RCC 7860 (cell line): ENCODE results near the gene PRDM16.

Experiments
- DNase-seq: peaks from one replicate; pipeline ENCODE4 v3.0.0-alpha.2; 2015; ENCODE audit warnings: low spot score
- FAIRE-seq: peaks from 2 replicates; lab custom pipeline; 2012; peaks lifted over from hg19 to GRCh38; lab: Jason Lieb, UNC

The PRDM16 gene

DNA sequence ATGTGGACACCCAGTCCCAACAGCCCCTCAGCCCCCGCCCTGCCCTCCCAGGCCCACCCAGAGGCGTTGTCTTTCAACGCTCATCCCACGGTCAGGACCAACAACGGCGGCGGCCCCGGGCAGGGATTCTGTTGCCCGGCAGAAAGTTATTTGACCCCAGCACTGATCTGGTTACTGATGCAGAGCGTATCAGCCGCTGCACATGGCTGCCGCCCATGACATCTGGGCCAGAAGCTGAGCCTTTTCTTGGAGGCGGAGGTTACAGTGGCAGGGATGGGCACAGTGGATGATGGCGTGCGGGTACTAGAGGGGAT, 258.3 kb downstream of the PRDM16 start:
- no peak for DNase-seq
- no peak for FAIRE-seq

DNA sequence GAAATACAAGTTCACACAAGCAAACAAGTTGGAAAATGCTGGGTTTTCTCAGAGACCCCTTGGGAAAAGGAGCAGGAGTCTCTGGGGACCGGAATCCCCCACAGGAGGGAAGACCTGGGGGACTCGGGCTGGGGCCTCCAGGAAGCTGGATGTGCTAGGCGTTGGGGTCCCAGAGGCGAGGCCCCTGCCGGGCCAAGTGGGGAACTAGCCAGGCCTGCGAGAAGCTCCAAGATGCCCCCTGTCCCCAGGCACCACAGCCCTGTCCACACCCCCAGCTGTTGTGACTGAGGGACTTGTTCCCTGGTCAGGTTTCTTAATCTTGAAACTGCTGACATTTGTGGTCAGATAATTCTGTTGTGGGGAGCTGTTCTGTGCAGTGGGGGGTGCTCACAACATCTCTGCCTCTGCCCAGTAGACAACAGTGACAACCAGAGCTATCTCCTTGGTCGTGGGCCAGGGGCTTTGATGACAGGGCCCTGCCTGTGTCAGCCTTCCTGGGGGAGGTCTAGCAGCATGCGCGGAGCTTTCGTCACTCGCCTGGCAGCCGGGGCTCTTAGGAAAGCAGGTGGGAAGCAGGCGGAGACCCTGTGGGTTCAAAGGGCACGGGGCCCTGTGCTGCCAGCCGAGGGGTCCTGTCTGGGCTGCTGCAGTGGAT, 259.1 kb downstream of the PRDM16 start:
- FAIRE-seq = no peak
- DNase-seq = no peak

DNA sequence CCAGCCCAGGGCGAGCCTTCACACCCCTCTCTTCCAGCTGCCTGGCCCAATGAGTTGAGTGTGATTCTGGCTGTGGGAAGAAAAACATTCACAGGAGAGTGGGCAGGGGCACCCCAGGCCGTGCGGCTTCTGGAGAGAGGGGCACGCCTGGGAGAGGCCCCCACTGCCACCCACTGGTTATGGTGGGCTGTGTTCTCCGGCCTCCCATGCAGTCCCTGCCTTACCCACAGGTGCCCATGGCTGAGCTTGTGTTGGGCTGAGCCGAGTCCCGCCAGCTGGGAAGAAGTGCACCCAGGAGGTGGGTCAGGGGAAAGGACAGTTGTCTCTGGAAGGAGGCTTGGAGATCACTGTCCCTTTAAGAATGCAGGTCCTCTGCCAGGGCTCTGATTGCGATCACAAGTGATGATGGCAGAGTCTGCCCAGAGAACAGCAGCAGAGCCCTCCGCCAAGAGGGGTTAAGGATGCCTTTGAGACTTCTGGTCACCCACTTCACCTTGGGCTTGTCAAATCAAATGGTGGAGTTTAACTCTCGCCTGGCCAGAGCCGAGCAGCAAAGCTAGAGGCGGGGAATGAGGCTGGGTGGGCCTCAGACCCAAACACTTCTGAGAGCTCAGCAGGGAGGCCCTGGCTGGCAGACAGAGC, 260.8 kb downstream of the PRDM16 start:
- DNase-seq (no peak), FAIRE-seq (no peak)

DNA sequence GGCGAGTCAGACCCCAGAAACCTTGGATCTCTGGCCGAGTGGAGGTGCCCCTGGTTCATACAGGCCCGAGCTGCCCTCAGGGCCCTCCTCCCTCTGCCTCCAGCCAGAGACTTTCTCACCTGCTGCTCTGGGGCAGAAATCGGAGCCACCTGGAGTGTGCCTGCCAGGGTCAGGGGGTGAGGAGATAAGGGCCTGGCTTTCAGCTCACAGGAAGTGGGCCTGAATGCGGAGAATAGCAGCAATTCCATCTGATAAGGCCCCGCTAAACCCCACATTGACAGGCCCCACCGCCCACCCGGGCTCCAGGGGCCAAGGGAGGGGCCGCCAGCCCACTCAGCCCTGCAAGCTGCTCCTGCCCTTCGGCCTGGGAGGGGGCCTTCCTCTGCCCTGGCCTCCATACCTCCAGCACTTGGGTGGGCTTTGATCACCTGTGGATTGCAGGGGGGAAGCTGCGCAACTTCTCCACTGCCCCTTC, 261.8 kb downstream of the PRDM16 start:
- DNase-seq (no peak), FAIRE-seq (no peak)

DNA sequence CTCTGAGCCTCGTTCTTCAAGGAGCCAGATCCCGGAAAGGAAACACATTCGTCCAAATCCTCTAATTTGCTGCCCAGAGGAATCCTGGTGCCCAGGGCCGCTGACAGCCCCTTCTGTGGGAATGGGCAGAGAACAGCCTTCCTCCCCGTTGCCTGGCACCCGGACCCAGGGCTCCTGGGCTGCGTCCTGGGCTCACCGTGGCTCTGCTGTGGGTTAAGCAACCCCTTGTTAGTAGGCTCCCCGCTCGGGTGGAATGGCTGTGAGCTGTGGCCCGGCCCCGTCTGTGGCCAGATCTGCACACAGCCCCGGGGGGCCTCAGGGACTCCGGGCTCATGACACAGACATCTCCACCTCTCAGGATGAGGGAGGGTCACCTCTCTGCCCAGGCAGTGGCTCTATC, 262.6 kb downstream of the PRDM16 start:
- DNase-seq (no peak), FAIRE-seq (no peak)

DNA sequence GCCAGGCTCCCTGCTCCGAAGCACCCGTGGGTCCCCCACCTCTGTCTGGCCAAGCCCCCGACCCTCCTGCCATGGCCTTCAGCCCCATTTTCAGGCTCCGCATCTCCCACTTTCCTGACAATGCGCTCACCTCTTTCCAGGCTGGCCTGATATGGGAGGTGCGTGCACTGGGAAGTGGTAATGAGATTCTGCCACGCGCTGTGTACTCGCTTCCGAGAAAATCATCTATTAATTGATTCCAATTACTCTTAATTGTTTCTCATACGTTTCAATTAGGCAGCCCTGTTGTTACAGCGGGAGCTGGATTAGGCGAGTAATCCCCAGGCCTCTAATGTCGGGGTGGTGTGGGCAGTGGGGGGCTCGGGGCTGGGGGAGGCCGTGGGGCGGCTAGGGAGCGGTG, 263.0 kb downstream of the PRDM16 start:
- DNase-seq = no peak
- FAIRE-seq = no peak

DNA sequence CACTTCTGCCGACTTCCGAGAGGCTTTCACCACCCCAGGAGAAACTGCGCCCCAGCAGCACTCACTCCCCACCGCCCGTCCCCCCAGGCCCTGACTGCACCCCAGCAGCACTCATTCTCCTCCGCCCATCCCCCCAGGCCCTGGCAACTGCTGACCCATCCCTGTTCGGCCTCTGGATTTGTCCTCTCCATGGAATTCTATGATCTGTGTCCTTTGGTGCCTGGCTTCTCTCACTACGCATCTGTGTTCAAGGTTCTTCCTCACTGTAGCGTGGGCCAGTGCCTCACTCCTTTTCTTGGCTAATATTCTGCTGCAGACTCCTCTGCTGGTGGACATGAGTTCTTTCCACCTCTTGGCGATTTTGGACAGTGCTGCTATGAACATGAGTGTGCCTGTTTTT, 263.7 kb downstream of the PRDM16 start:
- FAIRE-seq = no peak
- DNase-seq = no peak

DNA sequence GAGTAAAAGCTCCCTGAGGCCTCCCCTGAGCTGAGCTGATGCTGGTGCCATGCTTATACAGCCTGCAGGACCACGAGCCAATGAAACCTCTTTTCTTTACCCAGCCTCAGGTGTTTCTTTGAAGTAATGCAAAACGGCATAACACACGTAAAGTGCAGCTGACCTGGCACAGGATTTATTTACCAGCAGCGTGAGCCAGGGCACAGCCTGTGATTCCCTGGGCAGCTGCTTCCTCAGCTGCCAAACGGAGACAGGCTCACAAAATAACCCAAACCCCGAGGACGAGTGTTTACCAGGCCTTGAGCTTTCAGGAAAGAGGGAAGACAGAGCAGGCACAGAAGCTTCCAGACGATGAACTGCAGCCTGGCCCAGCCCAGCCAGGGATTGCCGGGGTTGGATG, 264.9 kb downstream of the PRDM16 start:
- DNase-seq (no peak), FAIRE-seq (no peak)

DNA sequence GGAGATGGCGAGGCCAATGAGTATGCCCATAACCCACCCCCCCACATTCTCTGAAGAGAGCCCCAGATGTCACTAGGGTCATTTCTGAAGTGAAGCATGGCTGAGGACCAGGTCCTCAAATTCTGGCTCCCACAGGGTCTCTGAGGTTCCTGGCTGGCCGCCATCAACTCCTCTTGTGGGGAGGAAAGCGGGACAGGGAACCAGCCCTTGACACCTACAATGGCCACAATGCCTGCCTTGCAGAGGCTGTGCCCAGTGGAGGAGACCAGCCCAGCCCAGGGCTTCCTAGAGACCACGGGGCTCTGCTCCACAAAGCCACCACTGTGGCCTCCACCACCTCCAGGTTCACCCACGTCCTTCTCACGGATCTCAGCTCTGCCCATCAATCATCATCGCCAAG, 265.4 kb downstream of the PRDM16 start:
- DNase-seq (no peak), FAIRE-seq (no peak)

DNA sequence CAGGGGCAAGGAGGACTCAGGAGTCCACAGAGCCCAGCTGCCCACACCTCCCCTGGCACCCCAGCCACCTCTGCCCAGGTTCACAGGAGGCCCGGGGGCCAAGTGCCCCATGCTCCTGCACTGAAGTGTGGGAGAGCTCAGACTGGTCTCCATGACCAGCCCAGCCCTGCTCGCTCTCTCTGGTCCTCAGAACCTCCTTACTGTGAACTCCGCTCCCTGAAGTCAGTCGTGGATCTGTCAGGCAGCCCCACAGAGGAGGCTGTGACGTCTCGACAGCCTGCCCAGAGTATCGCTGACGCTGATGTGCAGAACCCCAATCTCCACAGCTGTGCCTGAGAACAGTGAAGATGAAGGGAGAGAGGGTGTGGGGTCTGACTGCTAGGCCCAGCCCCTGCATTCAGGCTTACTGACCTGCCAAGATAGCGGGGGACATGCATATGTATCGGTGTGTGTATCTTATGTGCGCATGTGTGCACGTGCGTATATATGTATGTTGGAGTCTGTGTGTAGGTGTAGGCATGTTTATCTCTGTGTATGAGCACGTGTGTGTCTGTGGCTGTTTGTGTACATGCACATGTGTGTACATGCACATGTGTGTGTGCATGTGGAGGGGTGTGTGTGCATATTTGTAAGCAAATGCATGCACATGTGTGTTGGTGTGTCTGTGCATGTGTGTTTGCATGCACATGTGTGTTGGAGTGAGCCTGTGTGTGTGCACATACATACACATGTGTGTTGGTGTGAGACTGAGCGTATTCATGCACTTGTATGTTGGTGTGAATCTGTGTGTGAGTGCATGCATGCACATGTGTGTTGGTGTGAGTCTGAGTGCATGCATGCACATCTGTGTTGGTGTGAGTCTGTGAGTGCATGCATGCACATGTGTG, 267.0 kb downstream of the PRDM16 start:
- FAIRE-seq (no peak), DNase-seq (no peak)

DNA sequence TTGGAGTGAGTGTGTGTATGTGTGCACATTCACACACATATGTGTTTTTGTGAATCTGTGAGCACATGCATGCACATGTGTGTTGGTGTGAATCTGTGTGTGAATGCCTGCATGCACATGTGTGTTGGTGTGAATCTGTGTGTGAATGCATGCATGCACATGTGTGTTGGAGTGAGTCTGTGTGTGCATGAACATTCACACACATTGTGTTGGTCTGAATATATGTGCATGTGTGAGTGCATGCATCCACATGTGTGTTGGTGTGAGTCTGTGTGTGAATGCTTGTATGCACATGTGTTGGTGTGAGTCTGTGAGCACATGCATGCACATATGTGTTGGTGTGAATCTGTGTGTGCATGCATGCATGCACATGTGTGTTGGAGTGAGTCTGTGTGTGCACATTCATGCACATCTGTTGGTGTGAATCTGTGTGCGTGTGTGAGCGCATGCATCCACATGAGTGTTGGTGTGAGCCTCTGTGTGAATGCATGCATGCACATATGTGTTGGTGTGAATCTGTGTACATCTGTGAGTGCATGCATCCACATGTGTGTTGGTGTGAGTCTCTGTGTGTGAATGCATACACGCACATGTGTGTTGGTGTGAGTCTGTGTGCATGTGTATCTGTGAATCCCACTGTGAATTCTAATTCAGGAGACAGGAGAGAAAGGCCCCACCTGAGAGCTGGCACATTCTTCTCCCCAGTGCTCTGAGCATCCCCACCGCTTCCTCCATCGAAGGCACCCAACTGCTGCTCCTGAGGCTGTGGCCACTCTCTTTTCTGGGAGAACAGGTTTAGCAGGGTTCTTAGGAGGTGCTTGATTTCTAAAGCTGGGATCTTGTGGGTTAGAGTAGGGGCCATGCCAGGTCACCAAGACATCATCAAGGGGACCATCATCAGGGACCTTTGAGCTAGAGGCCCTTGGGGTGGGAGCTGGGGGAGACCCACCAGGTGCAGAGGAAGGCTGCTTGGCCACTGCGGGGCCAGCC, 267.9 kb downstream of the PRDM16 start:
- DNase-seq = no peak
- no peak for FAIRE-seq

DNA sequence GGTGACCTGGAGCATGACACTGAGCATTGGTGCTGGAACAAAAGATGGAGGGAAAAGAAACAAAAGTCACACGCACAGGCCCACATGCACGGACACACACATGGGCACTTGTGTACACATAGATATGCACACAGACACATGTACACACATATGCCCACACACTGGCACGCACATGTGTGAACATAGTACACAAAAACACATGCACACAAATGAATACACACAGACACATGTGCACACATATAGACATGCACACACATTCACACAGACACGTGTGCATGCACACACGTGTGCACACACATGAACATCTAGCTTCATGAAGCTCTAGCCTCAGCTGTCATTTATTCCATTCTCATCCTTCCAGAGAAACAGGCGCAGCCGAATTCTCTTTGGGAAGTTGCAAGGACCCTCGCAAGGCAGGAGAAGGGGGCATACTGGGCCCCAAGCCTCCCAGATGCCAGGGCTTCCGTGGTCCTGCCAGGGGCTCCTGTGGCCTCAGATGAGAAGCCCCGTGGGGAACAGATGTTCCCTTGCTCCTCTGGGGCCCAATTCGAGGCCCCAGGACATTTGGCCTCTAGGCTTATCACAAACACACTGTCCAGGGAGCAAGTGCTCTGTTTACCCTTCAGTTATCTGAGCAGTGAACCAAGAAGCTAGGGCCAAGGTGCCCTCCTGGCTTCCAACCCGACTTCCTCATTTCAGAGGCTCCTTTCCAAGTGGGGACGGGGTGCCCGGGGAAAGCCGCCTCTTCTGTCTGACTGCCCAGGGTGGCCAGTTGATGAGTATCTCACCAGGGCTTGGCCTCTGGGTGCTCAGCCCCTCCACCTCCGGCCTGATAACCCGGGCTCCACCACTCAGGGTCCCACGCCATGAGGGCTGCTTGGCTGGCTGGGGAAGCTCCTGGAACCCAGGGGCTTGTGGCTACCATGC, 269.1 kb downstream of the PRDM16 start:
- DNase-seq (no peak), FAIRE-seq (no peak)

DNA sequence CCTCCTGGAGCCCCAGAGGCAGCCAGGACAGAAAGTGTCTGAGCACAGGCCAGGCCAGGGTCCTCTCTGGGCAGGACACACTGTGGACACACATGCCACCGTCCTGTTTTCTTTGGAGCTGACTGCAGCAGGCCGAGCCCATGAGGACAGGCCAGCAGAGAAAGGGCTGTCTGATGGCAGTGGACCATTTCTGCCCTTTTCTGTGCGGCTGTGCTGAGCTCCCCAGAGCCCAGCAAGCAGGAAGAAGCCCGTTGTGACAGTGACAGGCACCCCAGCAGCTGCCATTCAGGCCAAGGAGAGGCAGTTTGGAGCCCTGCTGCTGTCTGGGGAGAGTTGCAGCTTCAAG, 269.7 kb downstream of the PRDM16 start:
- DNase-seq (no peak), FAIRE-seq (no peak)

DNA sequence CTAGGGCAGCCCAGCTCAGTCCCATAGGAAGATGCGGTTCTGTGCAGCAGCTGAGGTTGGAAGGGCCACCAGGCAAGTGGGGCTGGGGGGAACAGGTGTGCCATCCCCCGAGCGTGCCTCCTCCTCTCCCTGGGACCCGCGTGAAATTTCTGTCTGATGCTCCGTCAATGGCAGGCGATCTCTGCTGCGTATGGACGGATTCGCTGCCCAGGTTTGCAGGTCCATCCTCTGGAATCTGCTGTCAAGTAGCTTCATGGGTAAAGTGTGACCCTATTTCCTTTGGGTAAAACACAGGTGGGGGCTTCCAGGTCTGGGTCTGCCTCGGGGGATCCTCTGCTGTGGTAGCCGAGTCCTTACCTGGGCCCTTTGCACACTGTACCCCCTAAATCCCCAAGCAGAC, 270.9 kb downstream of the PRDM16 start:
- FAIRE-seq = no peak
- DNase-seq = no peak

DNA sequence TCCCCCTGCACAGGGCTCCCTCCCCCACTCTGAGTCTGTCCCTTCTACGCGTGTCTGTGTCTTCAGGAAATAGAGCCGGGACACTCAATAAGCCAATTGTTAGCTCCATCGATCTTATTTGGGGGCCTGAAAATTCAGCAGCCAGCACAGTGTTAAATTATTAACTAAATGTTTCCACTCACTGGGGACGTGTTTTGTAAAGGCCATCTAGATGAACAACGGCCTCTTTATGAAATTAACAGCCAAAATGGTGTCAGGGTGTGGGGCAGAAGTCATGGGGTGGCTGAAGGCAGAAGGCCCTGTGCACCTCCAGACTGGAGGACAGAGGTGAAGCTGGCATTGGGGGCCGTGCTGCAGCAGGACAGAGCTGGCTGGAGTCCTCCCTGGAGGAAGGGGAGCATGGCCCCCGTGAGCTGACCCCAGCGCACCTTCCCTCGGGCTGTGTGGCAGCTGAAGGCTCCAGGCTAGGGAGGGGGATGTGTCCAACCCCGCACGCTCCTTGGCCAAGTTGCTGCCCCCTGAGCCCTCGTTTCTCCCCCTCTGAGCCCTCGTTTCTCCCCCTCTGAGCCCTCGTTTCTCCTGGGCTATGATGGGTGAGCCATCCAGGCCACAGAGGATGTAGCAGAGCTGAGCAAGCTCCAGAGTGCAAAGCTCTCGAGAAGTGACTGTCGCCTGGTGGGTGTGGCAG, 271.7 kb downstream of the PRDM16 start:
- DNase-seq (no peak), FAIRE-seq (no peak)

DNA sequence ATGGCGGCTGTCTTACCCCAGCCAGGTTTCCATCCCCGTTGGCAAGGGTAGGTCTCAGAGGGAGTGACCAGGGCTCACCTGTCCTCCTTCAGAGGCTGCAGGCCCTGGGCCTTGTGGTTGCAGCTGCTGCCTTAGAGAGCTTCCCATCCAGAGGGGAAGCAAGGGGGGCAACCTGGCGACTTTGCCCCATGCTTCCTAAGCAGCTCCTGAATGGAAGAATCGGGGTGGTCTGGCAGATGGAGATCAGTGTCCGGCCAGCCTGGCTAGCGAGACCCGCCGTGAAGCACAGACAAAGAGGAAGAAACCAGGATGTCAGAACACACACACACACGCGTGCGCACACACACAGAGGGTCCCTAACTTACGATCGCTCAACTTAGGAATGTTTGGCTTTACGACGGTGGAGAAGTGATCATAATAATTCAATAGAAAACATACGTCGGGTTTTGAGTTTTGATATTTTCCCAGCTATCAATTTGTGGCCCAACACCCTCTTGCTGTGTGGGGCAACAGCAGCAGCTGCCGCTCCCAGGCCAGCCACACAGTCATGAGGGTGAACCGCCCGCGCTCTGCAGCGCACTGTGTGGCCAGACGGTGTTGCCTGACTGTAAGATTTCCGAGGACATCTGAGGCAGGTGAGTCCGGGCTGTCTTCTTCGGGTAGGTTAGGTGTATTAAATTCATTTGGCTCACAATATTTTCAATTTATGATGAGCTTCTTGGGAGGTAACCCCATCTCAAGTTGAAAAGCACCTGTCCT, 272.4 kb downstream of the PRDM16 start:
- DNase-seq (no peak), FAIRE-seq (no peak)

DNA sequence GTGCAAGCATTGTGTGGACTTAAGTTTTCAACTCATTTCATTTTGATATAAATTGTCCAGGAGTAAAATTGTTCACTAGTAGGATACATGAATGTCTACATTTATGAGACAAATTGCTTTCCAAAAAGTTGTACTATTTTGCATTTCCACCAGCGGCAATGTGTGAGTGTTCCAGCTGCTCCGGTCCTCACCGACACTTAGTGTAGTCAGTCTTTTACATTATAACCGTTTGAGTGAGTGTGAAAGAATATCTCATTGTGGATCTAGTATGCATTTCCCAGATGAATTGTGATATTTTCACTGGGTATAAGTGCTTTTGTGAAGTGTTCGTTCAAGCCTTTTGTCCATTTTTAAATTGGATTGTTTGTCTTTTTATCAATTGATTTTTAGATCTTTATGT, 274.0 kb downstream of the PRDM16 start:
- no peak for DNase-seq
- no peak for FAIRE-seq

DNA sequence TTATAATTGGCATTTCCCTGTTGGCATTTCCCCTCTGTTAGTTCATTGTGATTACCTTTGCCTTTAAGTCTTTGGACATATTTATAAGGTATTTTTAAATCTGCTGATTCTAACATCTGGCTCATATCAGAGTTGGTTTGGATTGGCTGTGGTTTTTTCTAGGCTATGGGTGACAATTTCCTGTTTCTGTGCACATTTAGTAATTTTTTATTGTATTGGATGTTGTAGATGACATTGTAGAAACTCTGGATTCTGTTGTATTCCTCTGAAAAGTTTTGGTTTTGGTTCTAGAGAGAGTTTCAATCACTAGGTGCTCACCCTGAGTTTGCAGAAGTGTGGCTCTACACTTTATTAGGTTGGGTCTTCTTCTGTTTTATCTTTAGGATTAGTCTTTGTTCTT, 275.4 kb downstream of the PRDM16 start:
- DNase-seq = no peak
- FAIRE-seq = no peak

DNA sequence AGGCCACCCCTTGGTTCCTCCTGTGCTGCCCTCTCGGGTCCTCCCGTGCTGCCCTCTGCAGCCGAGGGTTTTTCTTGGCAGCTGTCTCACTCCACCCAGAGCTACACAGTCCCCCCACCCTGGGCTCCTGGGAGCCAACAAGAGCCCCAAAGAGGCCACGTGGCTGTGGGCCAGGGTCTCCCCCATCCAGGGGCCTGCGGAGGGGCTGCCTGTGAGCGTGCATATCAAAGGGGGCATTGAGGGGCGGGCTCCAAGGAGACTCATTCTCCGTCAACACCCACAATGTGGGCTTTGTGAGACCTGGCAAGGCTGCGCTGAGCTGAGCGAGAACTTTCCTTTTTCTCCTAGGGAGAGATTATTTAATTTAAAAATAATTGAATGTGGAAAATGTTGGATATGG, 276.8 kb downstream of the PRDM16 start:
- no peak for FAIRE-seq

More for the DNA sequence above, 276.8 kb downstream of the PRDM16 start:
- DNase-seq = no peak
